ENCODE data around the gene F8.
"Not testable (repeated sequence)": the region's sequence is repeated elsewhere in the genome, so short reads cannot be mapped to it uniquely, and the experiment has no call there.

F8 gene

GRCh38 chrX:154986826-154987575 lies 35.5 kb downstream of the F8 start:
- no peak for DNase-seq (ENCODE audit: low read depth in 2 of 2)

- no peak for DNase-seq (ENCODE audit: low read depth in 2 of 2)
Observed at GRCh38 chrX:154981116-154981411, 41.5 kb downstream of the F8 start.

- peak; percentile 60 to 64 for DNase-seq (ENCODE audit: low read depth in 2 of 2)
Observed at GRCh38 chrX:154980330-154981115, 42.0 kb downstream of the F8 start.

GRCh38 chrX:154979629-154980028 lies 42.9 kb downstream of the F8 start:
- DNase-seq (ENCODE audit: low read depth in 2 of 2), result no peak

- no peak for DNase-seq (ENCODE audit: low read depth in 2 of 2)
Observed at GRCh38 chrX:154968353-154968752, 54.2 kb downstream of the F8 start.

GRCh38 chrX:154967603-154968002 lies 54.9 kb downstream of the F8 start:
- no peak for DNase-seq (ENCODE audit: low read depth in 2 of 2)

- no peak for DNase-seq (ENCODE audit: low read depth in 2 of 2)
Observed at GRCh38 chrX:154961947-154962346, 60.6 kb downstream of the F8 start.

- DNase-seq (ENCODE audit: low read depth in 2 of 2), result not testable (repeated sequence)
Observed at GRCh38 chrX:154955799-154956198, 66.7 kb downstream of the F8 start.

- not testable (repeated sequence) for DNase-seq (ENCODE audit: low read depth in 2 of 2)
Observed at GRCh38 chrX:154939265-154939664, 83.3 kb downstream of the F8 start.

- not testable (repeated sequence) for DNase-seq (ENCODE audit: low read depth in 2 of 2)
Observed at GRCh38 chrX:154924771-154925170, 97.8 kb downstream of the F8 start.

- no peak for DNase-seq (ENCODE audit: low read depth in 2 of 2)
Observed at GRCh38 chrX:154918060-154918483, 104.5 kb downstream of the F8 start.

- DNase-seq (ENCODE audit: low read depth in 2 of 2), result no peak
Observed at GRCh38 chrX:154914052-154914451, 108.5 kb downstream of the F8 start.

- not testable (repeated sequence) for DNase-seq (ENCODE audit: low read depth in 2 of 2)
Observed at GRCh38 chrX:154910528-154910927, 112.0 kb downstream of the F8 start.

- DNase-seq (ENCODE audit: low read depth in 2 of 2), result not testable (repeated sequence)
Observed at GRCh38 chrX:154910048-154910447, 112.5 kb downstream of the F8 start.

GRCh38 chrX:154908821-154909220 lies 113.7 kb downstream of the F8 start:
- no peak for DNase-seq (ENCODE audit: low read depth in 2 of 2)

GRCh38 chrX:154902408-154902807 lies 120.1 kb downstream of the F8 start:
- no peak for DNase-seq (ENCODE audit: low read depth in 2 of 2)

- no peak for DNase-seq (ENCODE audit: low read depth in 2 of 2)
Observed at GRCh38 chrX:154900323-154900722, 122.2 kb downstream of the F8 start.

- no peak for DNase-seq (ENCODE audit: low read depth in 2 of 2)
Observed at GRCh38 chrX:154892296-154892695, 130.2 kb downstream of the F8 start.

- DNase-seq (ENCODE audit: low read depth in 2 of 2), result no peak
Observed at GRCh38 chrX:154890990-154891639, 131.4 kb downstream of the F8 start.

- DNase-seq (ENCODE audit: low read depth in 2 of 2), result not testable (repeated sequence)
Observed at GRCh38 chrX:154886789-154887221, 135.7 kb downstream of the F8 start.

GRCh38 chrX:154886069-154886788 lies 136.3 kb downstream of the F8 start, which contains the start of gene F8A1:
F8A1 (plus strand) TSS chrX:154886355; CDS start chrX:154886375, 20 bp downstream.
- peak in 1 of 2 donors; percentile 47 for DNase-seq (ENCODE audit: low read depth in 2 of 2)

- not testable (repeated sequence) for DNase-seq (ENCODE audit: low read depth in 2 of 2)
Observed at GRCh38 chrX:154885549-154885948, 137.0 kb downstream of the F8 start.

Data from activated CD4-positive, alpha-beta T cell treated with anti-CD3 and anti-CD28 coated beads for 24 hours (primary cell).